Measurements from ENCODE around the gene AMOTL1. TPM values are rescaled to one million over a fixed set of nuclear protein-coding genes. Genes with fewer than 3 reads are reported as not detected.
A peak's percentile ranks its signal among the peaks of the same experiment; 100 is the strongest.

AMOTL1 gene
- total RNA-seq, 2 donors from 2014 or later, result 60.6 to 106 TPM

GRCh38 chr11:94925422-94926270 is 157.5 kb downstream of the AMOTL1 start:
- intact Hi-C loops (cut with DNase I), result no loop called here
- DNase-seq (no peak), ATAC-seq (no peak)

- no peak for DNase-seq
- intact Hi-C loops (cut with DNase I), result no loop called here
- ATAC-seq, result peak in 1 of 2 donors; percentile 9
Observed at GRCh38 chr11:94926271-94926625, 158.1 kb downstream of the AMOTL1 start.

Other genes starting within 250 kb of the AMOTL1 start
- gene FUT4, start 224.4 kb upstream of the AMOTL1 start, total RNA-seq, result 1 to 10 TPM; 2.9 to 3.2 TPM
- gene PIWIL4, start 201.0 kb upstream of the AMOTL1 start, total RNA-seq, result 1 to 10 TPM; 1.0 to 1.5 TPM
- gene CWC15, start 205.2 kb downstream of the AMOTL1 start, total RNA-seq, result 10 to 100 TPM; 60.8 to 65.5 TPM
- under 1 TPM; 0.80 to 0.89 TPM for gene KDM4D, start 205.4 kb downstream of the AMOTL1 start, total RNA-seq

All from left cardiac atrium (tissue), 4 donors.